Measurements from ENCODE around the gene SLC22A7.

Gene SLC22A7

DNA sequence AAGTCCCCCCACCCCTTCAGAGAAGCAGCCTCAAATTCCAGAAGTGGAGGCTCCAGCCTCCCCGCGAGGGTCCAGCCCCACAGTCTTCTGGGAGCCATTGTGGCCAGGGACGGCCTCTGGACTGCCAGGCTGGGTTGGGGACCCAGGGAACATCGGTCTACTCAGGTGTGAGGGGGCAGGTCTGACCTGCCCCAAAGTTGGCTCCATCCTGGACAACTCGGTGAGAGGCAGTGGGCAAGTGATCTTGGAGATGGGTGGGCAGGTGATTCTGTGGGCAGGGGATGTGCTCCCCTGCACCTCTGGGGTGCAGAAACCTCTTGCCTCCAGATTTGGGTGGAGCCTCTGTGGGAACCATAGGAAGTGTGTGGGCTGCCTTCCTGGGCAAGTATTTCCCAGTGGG lies 12.2 kb upstream of the SLC22A7 start:
- TF ChIP-seq, protein P1, sequence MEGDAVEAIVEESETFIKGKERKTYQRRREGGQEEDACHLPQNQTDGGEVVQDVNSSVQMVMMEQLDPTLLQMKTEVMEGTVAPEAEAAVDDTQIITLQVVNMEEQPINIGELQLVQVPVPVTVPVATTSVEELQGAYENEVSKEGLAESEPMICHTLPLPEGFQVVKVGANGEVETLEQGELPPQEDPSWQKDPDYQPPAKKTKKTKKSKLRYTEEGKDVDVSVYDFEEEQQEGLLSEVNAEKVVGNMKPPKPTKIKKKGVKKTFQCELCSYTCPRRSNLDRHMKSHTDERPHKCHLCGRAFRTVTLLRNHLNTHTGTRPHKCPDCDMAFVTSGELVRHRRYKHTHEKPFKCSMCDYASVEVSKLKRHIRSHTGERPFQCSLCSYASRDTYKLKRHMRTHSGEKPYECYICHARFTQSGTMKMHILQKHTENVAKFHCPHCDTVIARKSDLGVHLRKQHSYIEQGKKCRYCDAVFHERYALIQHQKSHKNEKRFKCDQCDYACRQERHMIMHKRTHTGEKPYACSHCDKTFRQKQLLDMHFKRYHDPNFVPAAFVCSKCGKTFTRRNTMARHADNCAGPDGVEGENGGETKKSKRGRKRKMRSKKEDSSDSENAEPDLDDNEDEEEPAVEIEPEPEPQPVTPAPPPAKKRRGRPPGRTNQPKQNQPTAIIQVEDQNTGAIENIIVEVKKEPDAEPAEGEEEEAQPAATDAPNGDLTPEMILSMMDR (IDR thresholded peaks at IDR 0.05; ENCODE audit: poor library complexity, severe bottlenecking) = no peak
- no peak overlapping the region for H3K27ac ChIP-seq (ENCODE audit: poor library complexity, severe bottlenecking)
- H3K4me1 ChIP-seq (ENCODE audit: insufficient read depth, poor library complexity, severe bottlenecking) = no peaks in the 10 kb centered on the region
- peaks cover 19% of the 10 kb centered on the region for H3K27me3 ChIP-seq (ENCODE audit: insufficient read depth, poor library complexity, severe bottlenecking)
- DNase-seq (ENCODE audit: low spot score) (no peak), ATAC-seq (ENCODE audit: low read depth) (no peak)
- H3K9me3 ChIP-seq (ENCODE audit: severe bottlenecking) = no peaks in the 10 kb centered on the region
- H3K36me3 ChIP-seq (ENCODE audit: low read depth) = no peaks in the 10 kb centered on the region
- no peak overlapping the region for H3K4me3 ChIP-seq (ENCODE audit: severe bottlenecking)

DNA sequence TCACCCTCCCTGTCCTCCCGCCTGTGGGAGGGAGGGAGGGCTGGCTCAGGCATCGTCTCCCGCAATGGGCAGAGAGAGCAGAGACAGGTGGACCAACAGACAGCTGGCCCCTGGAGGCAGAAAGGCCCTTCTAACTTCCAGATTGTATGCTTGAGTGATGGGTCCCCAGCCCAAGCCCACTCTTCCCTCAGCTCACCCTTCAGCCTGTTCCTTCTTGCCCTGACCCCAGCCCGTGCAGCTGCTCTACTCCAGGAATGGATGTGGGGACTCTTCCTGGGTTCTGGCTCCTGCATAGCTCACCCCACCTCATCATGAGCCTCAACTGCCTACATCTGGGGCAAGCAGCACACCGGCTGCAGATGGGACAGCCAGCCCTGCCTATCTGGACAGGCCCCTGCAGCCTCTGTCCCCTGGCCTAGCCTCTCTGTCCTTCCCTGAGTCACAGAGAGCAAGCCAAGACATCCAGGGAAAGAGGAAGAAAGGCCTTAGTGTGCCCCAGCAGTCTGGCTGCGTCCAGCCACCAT lies 11.5 kb upstream of the SLC22A7 start:
- TF ChIP-seq, protein P1 (IDR thresholded peaks at IDR 0.05; ENCODE audit: poor library complexity, severe bottlenecking) = no peak
- H3K4me1 ChIP-seq (ENCODE audit: insufficient read depth, poor library complexity, severe bottlenecking) = no peaks in the 10 kb centered on the region
- peaks cover 19% of the 10 kb centered on the region for H3K27me3 ChIP-seq (ENCODE audit: insufficient read depth, poor library complexity, severe bottlenecking)
- H3K27ac ChIP-seq (ENCODE audit: poor library complexity, severe bottlenecking) = no peak overlapping the region
- no peaks in the 10 kb centered on the region for H3K9me3 ChIP-seq (ENCODE audit: severe bottlenecking)
- DNase-seq (ENCODE audit: low spot score) (no peak), ATAC-seq (ENCODE audit: low read depth) (no peak)
- H3K4me3 ChIP-seq (ENCODE audit: severe bottlenecking) = no peak overlapping the region
- no peaks in the 10 kb centered on the region for H3K36me3 ChIP-seq (ENCODE audit: low read depth)

DNA sequence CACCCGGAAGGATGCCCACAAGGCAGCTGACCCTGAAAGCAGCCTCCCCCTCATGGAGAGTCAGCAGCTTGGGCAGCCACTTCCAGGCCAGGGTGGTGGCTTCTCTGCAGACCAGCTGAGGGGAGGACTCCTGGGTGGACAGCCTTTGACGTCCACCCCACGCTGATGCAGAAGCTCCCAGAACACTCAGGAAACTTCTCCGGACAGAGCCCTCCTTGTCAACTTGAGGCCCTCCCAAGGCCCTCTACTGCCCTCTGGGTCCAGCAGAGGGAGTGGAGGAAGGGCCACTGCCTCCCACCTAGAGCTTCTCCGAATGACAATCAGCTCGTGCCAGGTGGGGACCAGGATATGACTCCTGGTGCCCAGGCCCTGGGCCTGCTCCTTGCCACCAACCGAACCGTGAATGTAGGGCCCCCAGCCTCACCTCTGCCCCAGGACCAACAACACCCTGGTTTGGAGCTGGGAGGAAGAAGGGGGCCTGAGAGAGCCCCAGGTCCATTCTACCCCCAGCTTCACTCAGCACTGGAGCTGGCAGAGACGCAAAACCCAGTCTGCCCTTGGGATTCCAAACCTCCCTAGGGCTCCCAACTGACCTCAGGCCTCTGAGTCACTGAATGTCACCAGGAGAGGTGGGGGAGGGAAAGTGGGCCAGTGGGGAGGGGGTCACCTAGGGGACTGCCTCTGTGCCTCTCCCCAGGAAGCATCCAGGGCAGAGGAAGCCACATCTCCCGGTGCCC lies 10.9 kb upstream of the SLC22A7 start:
- H3K27me3 ChIP-seq (ENCODE audit: insufficient read depth, poor library complexity, severe bottlenecking) = peaks cover 19% of the 10 kb centered on the region
- H3K4me3 ChIP-seq (ENCODE audit: severe bottlenecking) = no peak overlapping the region
- ATAC-seq (ENCODE audit: low read depth) (no peak), DNase-seq (ENCODE audit: low spot score) (no peak)
- H3K4me1 ChIP-seq (ENCODE audit: insufficient read depth, poor library complexity, severe bottlenecking) = no peaks in the 10 kb centered on the region
- no peaks in the 10 kb centered on the region for H3K36me3 ChIP-seq (ENCODE audit: low read depth)
- no peak overlapping the region for H3K27ac ChIP-seq (ENCODE audit: poor library complexity, severe bottlenecking)
- TF ChIP-seq, protein P1 (IDR thresholded peaks at IDR 0.05; ENCODE audit: poor library complexity, severe bottlenecking) = no peak
- H3K9me3 ChIP-seq (ENCODE audit: severe bottlenecking) = no peaks in the 10 kb centered on the region

DNA sequence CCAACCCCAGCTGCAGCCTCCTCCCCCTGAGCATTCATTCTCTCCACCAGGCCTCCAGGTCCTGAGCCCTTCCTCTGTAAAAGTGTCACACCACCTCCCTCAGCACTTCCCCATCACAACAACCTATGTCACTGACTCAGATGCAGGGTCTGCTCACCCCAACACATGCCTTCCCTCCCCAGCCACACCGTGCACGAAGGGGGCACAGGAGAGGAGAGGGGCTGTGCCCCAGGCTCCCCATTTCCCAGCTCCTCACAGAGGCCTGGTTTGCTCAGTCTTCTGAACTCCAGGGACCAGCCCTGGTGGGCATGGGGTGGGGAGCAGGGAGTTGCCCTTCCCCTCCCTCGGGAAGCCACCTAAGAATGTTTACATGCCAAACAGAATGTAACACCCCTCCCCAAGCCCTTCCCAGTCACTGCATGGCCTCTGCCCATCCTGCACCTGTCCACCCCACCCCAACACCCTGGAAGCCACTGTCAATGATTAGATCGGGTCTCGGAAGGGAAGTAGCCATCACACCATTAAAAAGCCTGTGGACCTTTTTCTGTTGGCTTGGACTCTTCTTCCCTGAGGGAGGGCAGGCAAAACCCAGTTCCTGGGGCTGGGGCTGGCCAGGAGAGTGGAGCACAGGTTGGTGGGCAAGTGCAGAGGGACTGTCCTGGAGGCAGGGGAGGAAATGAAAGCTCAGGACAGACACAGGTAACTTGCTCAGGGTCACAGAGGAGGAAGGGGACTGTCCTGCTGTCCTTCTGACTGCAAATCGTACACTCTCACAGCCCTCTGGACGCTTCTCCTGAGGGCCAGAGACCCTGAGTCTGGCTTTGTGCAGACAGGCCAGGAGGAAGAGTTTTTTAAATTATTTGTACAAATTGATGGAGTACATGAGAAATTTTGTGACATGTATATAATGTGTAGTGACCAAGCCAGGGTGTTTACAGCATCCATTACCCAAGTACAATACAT lies 10.1 kb upstream of the SLC22A7 start:
- Histone ChIP-seq H3K4me3 (ENCODE audit: severe bottlenecking) (no peak overlapping the region), H3K27me3 (ENCODE audit: insufficient read depth, poor library complexity, severe bottlenecking) (peaks cover 19% of the 10 kb centered on the region), H3K36me3 (ENCODE audit: low read depth) (no peaks in the 10 kb centered on the region), H3K4me1 (ENCODE audit: insufficient read depth, poor library complexity, severe bottlenecking) (no peaks in the 10 kb centered on the region), H3K27ac (ENCODE audit: poor library complexity, severe bottlenecking) (no peak overlapping the region), H3K9me3 (ENCODE audit: severe bottlenecking) (no peaks in the 10 kb centered on the region)
- DNase-seq (ENCODE audit: low spot score) (no peak), ATAC-seq (ENCODE audit: low read depth) (no peak)
- TF ChIP-seq, protein P1 (IDR thresholded peaks at IDR 0.05; ENCODE audit: poor library complexity, severe bottlenecking) = no peak

All from RWPE2 (cell line).